Astrocyte of the spinal cord (primary cell): ENCODE measurements around the gene LINGO3.

ENCODE experiments used
- DNase-seq: peaks from one replicate; pipeline ENCODE4 v3.0.0; 2011; ENCODE audit warnings: low read depth, low spot score
- H3K4me3 ChIP-seq: 2 replicates; pipeline ENCODE4 v1.5.1; 2011; ENCODE audit warnings: low read depth, mild to moderate bottlenecking, low read length, moderate library complexity
- in situ Hi-C: cut with HindIII; loops from 2 replicates; pipeline ENCODE4 v1.10.0; 2017; ENCODE audit warnings: low sequenced_read_pairs
- TF ChIP-seq, protein P1 (sequence below): IDR thresholded peaks from 2 replicates; pipeline ENCODE4 v1.5.1; 2012; ENCODE audit warnings: low read depth, mild to moderate bottlenecking, low read length, inconsistent platforms

LINGO3 gene

GRCh38 chr19:2319551-2319950, 11.6 kb upstream of the LINGO3 start:
- H3K4me3 ChIP-seq, result no peak overlapping the region
- TF ChIP-seq, protein P1, sequence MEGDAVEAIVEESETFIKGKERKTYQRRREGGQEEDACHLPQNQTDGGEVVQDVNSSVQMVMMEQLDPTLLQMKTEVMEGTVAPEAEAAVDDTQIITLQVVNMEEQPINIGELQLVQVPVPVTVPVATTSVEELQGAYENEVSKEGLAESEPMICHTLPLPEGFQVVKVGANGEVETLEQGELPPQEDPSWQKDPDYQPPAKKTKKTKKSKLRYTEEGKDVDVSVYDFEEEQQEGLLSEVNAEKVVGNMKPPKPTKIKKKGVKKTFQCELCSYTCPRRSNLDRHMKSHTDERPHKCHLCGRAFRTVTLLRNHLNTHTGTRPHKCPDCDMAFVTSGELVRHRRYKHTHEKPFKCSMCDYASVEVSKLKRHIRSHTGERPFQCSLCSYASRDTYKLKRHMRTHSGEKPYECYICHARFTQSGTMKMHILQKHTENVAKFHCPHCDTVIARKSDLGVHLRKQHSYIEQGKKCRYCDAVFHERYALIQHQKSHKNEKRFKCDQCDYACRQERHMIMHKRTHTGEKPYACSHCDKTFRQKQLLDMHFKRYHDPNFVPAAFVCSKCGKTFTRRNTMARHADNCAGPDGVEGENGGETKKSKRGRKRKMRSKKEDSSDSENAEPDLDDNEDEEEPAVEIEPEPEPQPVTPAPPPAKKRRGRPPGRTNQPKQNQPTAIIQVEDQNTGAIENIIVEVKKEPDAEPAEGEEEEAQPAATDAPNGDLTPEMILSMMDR, result no peak
- DNase-seq, result no peak
- in situ Hi-C loops, result no loop called here

- TF ChIP-seq, protein P1, result no peak
- no peak for DNase-seq
- H3K4me3 ChIP-seq, result no peak overlapping the region
- in situ Hi-C loops, result no loop called here
Measured at GRCh38 chr19:2318923-2319322, 11.0 kb upstream of the LINGO3 start.

- no peak overlapping the region for H3K4me3 ChIP-seq
- TF ChIP-seq, protein P1, result no peak
- no peak for DNase-seq
- in situ Hi-C loops, result no loop called here
Measured at GRCh38 chr19:2317756-2318155, 9.8 kb upstream of the LINGO3 start.

DNA sequence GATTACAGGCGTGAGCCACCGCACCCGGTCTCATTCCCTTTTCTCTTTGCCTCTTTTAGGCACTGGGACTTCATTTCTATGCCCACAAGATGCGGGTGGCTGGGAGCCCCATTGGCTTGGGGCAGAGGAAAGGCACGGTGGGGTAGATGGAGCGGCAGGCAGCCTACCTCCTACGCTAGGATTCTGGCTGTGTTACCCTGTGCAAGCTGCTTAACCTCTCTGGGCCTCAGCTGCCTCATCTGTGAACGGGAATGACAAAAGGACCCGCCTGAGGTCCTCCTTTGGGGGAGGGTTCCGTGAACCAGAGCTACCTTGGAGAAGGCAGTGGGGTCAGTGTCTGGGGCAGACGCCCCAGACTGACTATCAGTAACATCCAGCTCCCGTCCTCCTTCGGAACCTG, 9.3 kb upstream of the LINGO3 start:
- no peak overlapping the region for H3K4me3 ChIP-seq
- TF ChIP-seq, protein P1, result no peak
- in situ Hi-C loops, result no loop called here
- no peak for DNase-seq

- in situ Hi-C loops, result no loop called here
- DNase-seq, result peak; percentile 50
- TF ChIP-seq, protein P1, result peak; percentile 68
- no peak overlapping the region for H3K4me3 ChIP-seq
Measured at GRCh38 chr19:2315818-2316353, 7.9 kb upstream of the LINGO3 start.

GRCh38 chr19:2315121-2315817, 7.3 kb upstream of the LINGO3 start:
- in situ Hi-C loops, result no loop called here
- TF ChIP-seq, protein P1, result no peak
- no peak overlapping the region for H3K4me3 ChIP-seq
- no peak for DNase-seq
